GM23338 (cell line): ENCODE measurements around the gene FLNC. TPM values are rescaled to one million over a fixed set of nuclear protein-coding genes. Genes with fewer than 3 reads are reported as not detected.

Experiments
- ATAC-seq: fragments of 200-7000 bp; cut with Tn5 transposase; 3 replicates; pipeline ENCODE4 v1.9.1; 2020
- DNase-seq: peaks from one replicate; pipeline ENCODE4 v3.0.0-alpha.2; 2015; ENCODE audit warnings: low spot score
- H2AFZ ChIP-seq: fragments of 200-600 bp; sonication (generic); 2 replicates; pipeline ENCODE4 v1.8.0; 2016; ENCODE audit warnings: antibody characterized with exemption, mild to moderate bottlenecking, moderate library complexity
- H3F3A ChIP-seq: fragments of 200-600 bp; sonication (generic); replicated peaks from 2 replicates; pipeline ENCODE4 v1.8.0; 2017; ENCODE audit warnings: antibody characterized with exemption, mixed run types, low read depth
- H3K27ac ChIP-seq: fragments of 200-600 bp; sonication (generic); 2 replicates; pipeline ENCODE4 v1.6.1; 2016; ENCODE audit warnings: low read depth
- H3K27me3 ChIP-seq: fragments of 200-600 bp; sonication (generic); 2 replicates; pipeline ENCODE4 v1.8.0; 2016; ENCODE audit warnings: mild to moderate bottlenecking, mixed run types, moderate library complexity; ENCODE audit not compliant: insufficient read depth
- H3K36me3 ChIP-seq: fragments of 200-600 bp; sonication (generic); 2 replicates; pipeline ENCODE4 v1.8.0; 2016; ENCODE audit warnings: mild to moderate bottlenecking; ENCODE audit not compliant: insufficient read depth
- H3K4me1 ChIP-seq: fragments of 200-600 bp; sonication (generic); 2 replicates; pipeline ENCODE4 v1.8.0; 2016; ENCODE audit warnings: mild to moderate bottlenecking, moderate library complexity; ENCODE audit not compliant: insufficient read depth
- H3K4me2 ChIP-seq: fragments of 200-600 bp; sonication (generic); 2 replicates; pipeline ENCODE4 v1.7.1; 2017; ENCODE audit warnings: mixed run types
- H3K4me3 ChIP-seq: fragments of 200-600 bp; sonication (generic); 2 replicates; pipeline ENCODE4 v1.6.1; 2016; ENCODE audit warnings: mixed run types
- H3K79me2 ChIP-seq: fragments of 200-600 bp; sonication (generic); replicated peaks from 2 replicates; pipeline ENCODE4 v1.8.0; 2017; ENCODE audit warnings: mild to moderate bottlenecking; ENCODE audit not compliant: insufficient read depth
- H3K9me2 ChIP-seq: fragments of 200-600 bp; sonication (generic); 2 replicates; pipeline ENCODE4 v1.8.0; 2017; ENCODE audit not compliant: insufficient read depth
- H4K20me1 ChIP-seq: fragments of 200-600 bp; sonication (generic); replicated peaks from 2 replicates; pipeline ENCODE4 v1.8.0; 2017; ENCODE audit warnings: mild to moderate bottlenecking; ENCODE audit not compliant: insufficient read depth
- H3K27ac Mint-ChIP-seq: 2 replicates; pipeline ENCODE4 v1.8.0; 2020; ENCODE audit warnings: inconsistent platforms, mild to moderate bottlenecking, moderate library complexity, mixed read lengths
- H3K27me3 Mint-ChIP-seq: 3 replicates; pipeline ENCODE4 v1.8.0; 2022; ENCODE audit warnings: low read depth, mild to moderate bottlenecking, moderate library complexity, mixed read lengths, inconsistent platforms; ENCODE audit not compliant: insufficient read depth, poor library complexity
- H3K36me3 Mint-ChIP-seq: 3 replicates; pipeline ENCODE4 v1.8.0; 2021; ENCODE audit warnings: low read depth, mild to moderate bottlenecking, inconsistent platforms, moderate library complexity, mixed read lengths
- H3K4me1 Mint-ChIP-seq: 3 replicates; pipeline ENCODE4 v1.8.0; 2020; ENCODE audit warnings: mild to moderate bottlenecking, inconsistent platforms, mixed read lengths
- H3K4me3 Mint-ChIP-seq: 3 replicates; pipeline ENCODE4 v1.8.0; 2021; ENCODE audit warnings: moderate library complexity, mild to moderate bottlenecking, inconsistent platforms, mixed read lengths
- H3K9me3 Mint-ChIP-seq: 3 replicates; pipeline ENCODE4 v1.8.0; 2020; ENCODE audit warnings: moderate library complexity, mild to moderate bottlenecking, inconsistent platforms, mixed read lengths
- CTCF ChIP-seq, 2 experiments: fragments of 200-600 bp in 1 of 2; sonication (generic) in 1 of 2; conservative IDR thresholded peaks; 2 replicates each; pipeline versions ENCODE4 v1.5.1 to v1.6.1; 2016 to 2017; ENCODE audit warnings: antibody characterized with exemption in 2 of 2, low read depth in 2 of 2, mild to moderate bottlenecking in 2 of 2, moderate library complexity in 1 of 2
- ETS1 ChIP-seq: IDR thresholded peaks from 2 replicates; pipeline ENCODE4 v1.6.1; 2016; ENCODE audit warnings: antibody characterized with exemption
- EZH2phosphoT487 ChIP-seq: fragments of 200-600 bp; sonication (generic); IDR thresholded peaks from one replicate; pipeline ENCODE4 v1.8.1; 2018; ENCODE audit warnings: antibody characterized with exemption; ENCODE audit not compliant: unreplicated experiment
- JUNB ChIP-seq: IDR thresholded peaks from one replicate; pipeline ENCODE4 v1.6.1; 2016; ENCODE audit warnings: antibody characterized with exemption; ENCODE audit not compliant: unreplicated experiment
- NANOG ChIP-seq: IDR thresholded peaks from 2 replicates; pipeline ENCODE4 v1.6.1; 2016; ENCODE audit warnings: antibody characterized with exemption, borderline replicate concordance
- POLR2AphosphoS5 ChIP-seq: IDR thresholded peaks from 2 replicates; pipeline ENCODE4 v1.6.1; 2016; ENCODE audit warnings: antibody characterized with exemption, low read depth
- REST ChIP-seq: IDR thresholded peaks from one replicate; pipeline ENCODE4 v1.6.1; 2018; ENCODE audit warnings: antibody characterized with exemption; ENCODE audit not compliant: unreplicated experiment
- ZNF331 ChIP-seq: fragments of 250-450 bp; sonication (Bioruptor Pico); IDR thresholded peaks from 2 replicates; pipeline ENCODE4 v1.5.0; 2020; ENCODE audit warnings: low read depth, mild to moderate bottlenecking, moderate library complexity
- polyA plus RNA-seq: library from polyadenylated mRNA; unstranded; fragments of >200 nt; fragmentation: Nextera tagmentation; extraction: Ambion mirVana; gene quantifications from 2 replicates; pipeline ENCODE4 v1.2.1, GENCODE V29; 2016
- total RNA-seq: library from RNA; depleted of rRNA; stranded (reverse); fragments of >200 nt; shearing (Covaris generic); gene quantifications from 2 replicates; pipeline ENCODE4 v1.2.3, GENCODE V29; 2014

Gene FLNC
- total and polyA plus RNA-seq, 2 experiments from 2014 or later: 0.65 to 11.8 TPM

GRCh38 chr7:128892521-128893250 lies 62.5 kb downstream of the FLNC start (continued):
- no peak for TF ChIP-seq REST
- no peak for TF ChIP-seq POLR2AphosphoS5
- TF ChIP-seq ETS1: no peak
- TF ChIP-seq CTCF (conservative IDR thresholded peaks at IDR 0.05; ENCODE audit: low read depth in 2 of 2): no peak
- no peak for TF ChIP-seq NANOG
- TF ChIP-seq EZH2phosphoT487: no peak
- no peak for TF ChIP-seq JUNB
- TF ChIP-seq ZNF331 (CRISPR knock-in tag): no peak

- Histone ChIP-seq H2AFZ (no peak overlapping the region), H3K36me3 (0 out of 2 replicates have a peak, but pooled peaks cover 3% of the 10 kb centered on the region), H3K4me1 (peaks cover 12% of the 10 kb centered on the region; the same call in 1 of the 2 replicates), H3K27me3 (peaks cover 10% of the 10 kb centered on the region; the same call in 1 of the 2 replicates), H3K4me3 (no peak overlapping the region), H3K79me2 (no peaks in the 10 kb centered on the region), H4K20me1 (no peaks in the 10 kb centered on the region), H3K27ac (no peak overlapping the region), H3K9me2 (no peaks in the 10 kb centered on the region), H3F3A (no peaks in the 10 kb centered on the region), H3K4me2 (no peak overlapping the region)
- Mint-ChIP-seq H3K4me3 (no peak overlapping the region), H3K36me3 (peaks cover 3% of the 10 kb centered on the region), H3K4me1 (no peaks in the 10 kb centered on the region; the same call in 2 of the 3 replicates), H3K27me3 (peaks cover 9% of the 10 kb centered on the region), H3K27ac (no peak overlapping the region), H3K9me3 (peaks cover 3% of the 10 kb centered on the region; the same call in 2 of the 3 replicates)
- no peak for DNase-seq
- no peak for ATAC-seq
- TF ChIP-seq CTCF (conservative IDR thresholded peaks at IDR 0.05; ENCODE audit: low read depth in 2 of 2) (no peak), ZNF331 (CRISPR knock-in tag) (no peak)
Measured at GRCh38 chr7:128893251-128894100, 63.3 kb downstream of the FLNC start.
